CD4-positive, alpha-beta T cell treated with Interleukin-6 at 100 ng/mL for 8 hours (primary cell): ENCODE measurements around the gene SPATS2L.
A peak's percentile ranks its signal among the peaks of the same experiment; 100 is the strongest.

Source experiments
- DNase-seq: peaks from one replicate; pipeline ENCODE4 v3.0.0-alpha.2; 2020; ENCODE audit warnings: mixed read lengths, low spot score

Gene SPATS2L

DNA sequence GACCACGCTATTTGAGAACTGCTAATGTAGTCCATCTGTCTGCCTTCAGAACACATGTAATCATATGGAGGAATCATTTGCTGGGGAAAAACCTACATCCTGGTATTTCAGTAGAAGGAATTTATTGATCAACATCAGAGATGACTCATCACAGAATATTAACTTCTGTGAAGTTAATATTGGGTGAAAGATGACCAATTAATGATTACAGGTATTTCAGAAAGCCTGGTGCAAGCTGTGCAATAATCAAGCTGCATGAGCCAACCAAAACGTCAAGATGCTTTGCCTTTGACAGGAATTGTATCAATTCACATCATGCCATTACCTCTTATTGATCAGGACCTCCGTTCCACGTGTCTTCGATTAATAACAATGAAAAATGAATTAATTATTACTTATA lies 9.4 kb upstream of the SPATS2L start:
- DNase-seq: no peak

DNA sequence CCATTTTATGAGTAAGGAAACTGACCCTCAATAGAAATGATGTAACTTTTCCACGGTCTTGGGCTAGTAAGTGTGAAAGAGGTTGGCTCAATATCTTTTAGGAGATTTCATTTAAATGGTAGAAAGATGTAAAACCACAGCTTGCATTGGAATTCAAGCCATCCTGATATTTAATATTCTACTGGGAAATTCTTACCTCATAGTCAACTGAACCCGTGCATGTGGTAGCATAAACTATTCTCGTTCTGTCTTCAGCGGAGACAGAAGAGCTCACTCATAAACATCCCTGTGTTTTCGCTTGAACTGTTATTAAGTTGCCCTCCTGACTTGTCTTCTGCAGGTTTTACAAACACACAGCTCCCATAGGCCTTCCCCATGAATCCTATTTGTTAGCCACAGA lies 8.5 kb upstream of the SPATS2L start:
- DNase-seq: no peak

DNA sequence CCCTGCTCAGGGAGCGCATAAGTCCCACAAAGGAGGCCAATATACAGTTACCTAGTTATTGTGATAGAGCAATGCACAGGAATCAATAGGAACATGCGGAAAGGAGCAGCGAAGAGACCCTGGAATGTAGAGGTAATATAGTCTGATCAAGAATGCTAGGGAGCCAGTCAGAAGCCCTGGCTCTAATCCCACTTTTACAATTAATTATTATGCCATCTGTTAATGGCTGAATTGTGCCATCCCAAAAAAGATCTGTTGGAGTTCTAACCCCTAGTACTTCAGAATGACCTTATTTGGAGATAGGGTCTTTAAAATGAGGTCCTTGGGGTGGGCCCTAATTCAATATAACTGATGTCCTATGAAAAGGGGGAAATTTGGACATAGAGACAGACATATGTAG lies 7.7 kb upstream of the SPATS2L start:
- DNase-seq: no peak

DNA sequence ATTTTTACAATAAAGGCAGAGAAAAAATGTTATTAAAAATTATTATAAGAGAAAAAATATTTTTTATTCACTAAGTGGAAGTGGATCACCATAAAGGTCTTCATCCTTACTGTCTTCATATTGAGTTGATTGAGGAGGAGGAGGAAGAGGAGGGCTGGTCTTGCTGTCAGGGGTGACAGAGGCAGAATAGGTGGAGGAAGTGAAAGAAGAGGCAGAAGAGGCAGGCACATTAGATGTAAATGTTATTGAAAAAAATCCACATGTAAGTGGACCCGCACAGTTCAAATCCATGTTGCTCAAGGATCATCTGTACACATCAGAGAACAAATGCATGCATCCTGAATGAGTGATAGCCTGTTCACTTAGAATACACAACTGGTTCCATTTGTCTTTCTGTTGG lies 6.4 kb upstream of the SPATS2L start:
- DNase-seq: no peak

DNA sequence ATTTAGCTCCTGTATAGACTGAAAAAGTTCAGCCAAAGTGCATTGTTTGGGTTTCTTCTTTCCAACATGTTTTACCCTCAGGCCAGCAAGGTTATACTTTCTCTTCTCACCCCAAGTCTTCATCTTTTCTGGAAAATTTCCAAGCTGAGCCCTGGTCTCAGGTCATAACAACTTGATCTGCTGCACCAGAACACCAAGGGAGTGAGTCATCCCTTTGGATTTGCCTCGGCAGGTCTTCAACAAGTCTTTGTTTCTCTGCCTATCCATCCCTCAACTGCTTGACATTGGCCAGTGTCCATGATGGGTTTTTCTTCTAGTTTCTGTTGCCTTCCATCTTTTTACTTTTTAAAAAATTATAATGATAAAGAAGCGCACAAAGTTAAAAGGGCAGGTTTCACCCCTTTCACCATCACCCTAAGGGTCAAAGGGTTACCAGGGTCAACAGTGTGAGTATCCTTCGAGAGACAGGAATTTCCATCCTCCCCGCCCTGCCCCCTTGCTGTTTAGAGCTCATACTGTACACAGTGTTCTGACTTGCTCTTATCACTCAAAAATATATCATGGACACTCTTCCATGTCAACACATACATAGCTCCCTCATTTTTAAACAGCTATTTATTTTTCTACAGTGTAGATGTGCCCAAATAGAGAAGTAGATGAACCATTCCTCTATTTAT lies 5.7 kb upstream of the SPATS2L start:
- no peak for DNase-seq

DNA sequence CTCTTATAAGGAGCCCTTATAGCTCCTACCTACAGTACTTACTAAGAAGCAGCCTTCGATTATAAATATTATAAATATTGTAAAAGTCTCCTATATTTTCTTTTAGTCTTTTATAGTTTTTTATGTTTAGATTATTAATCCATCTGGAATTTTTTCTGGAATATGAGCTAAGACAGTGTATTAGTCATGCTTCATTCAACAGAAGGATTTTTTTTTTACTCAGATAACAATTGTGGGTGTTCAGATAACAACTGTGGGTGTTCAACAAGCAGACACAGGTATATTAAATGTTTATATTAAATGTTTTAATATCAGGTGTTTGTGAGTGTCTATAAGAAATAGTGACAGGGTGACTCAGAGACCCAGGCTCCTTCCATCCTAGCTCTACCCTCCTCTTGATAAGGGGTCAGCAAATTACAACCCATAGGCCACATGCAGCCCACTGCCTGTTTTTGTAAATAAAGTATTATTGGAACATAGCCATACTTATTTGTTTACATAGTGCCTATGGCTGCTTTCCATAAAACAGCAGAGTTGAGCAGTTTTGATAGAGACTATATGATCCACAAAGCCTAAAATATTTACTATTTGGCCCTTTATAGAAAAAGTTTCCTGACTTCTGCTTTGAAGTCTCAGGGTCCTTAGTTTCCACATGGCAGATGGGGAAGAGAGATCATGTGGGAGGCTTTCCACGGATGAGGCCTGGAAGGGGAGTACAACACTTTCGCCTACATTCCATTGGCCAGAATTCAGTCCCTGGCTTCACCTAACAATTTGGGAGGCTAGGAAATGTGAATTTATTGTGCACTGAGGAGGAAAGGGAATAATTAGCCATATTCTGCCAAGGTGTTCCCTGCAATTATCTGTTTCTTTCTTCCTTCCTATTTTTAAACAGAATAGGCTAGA lies 4.3 kb upstream of the SPATS2L start:
- DNase-seq: no peak

DNA sequence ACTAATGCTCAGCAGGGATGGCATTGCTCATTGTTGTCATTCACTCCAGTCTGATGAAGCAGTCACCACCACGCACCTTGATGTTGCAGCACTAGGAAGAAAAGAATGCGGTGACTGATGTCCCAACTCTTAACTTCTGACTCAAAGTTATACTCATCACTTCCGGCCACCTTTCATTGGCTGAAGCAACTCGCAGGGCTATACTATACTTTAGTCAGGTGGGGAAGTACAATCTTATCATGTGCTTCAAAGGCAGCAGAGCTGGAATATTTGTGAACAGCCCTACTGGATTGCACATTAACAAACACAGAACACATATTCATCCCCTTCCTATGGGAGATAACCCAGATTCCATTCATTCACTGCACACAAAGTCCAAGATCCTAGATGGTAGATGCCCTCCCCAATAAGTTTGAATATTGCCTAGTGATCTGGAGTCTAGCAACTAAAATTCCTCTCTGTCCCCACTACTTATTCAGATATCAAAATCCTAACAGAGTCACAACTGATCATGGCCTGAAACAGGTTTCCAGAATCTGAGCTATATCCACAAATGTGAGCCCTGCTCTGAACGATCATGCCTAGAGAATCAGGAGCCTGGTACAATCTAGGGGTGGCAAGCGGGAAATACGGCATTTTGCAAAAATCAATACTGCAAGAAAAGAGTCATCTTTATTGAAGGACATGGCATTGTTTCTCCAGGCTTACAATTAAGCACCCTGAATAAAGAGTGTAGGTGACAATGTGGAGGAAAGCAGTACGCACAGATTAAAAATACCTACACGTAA lies 3.4 kb upstream of the SPATS2L start:
- no peak for DNase-seq

DNA sequence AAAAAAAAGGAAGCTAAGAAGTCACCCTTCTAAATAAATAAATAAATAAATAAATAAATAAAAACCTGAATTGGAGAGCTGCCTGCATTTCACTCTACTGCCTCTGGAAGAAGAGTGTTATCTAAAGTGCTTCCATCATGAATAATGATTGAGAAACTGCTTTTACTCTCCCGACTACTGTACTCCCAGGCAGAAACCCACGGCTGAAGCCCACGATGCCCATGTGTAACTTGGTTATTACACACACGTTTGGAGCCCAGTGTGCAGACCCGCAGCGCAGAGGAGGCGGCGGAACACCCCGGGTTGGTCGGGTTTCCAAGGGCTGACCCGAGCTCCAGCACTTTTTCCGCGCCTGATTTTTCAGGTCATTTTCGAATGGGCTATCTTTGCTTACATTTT lies 697 bp upstream of the SPATS2L start:
- DNase-seq: no peak

DNA sequence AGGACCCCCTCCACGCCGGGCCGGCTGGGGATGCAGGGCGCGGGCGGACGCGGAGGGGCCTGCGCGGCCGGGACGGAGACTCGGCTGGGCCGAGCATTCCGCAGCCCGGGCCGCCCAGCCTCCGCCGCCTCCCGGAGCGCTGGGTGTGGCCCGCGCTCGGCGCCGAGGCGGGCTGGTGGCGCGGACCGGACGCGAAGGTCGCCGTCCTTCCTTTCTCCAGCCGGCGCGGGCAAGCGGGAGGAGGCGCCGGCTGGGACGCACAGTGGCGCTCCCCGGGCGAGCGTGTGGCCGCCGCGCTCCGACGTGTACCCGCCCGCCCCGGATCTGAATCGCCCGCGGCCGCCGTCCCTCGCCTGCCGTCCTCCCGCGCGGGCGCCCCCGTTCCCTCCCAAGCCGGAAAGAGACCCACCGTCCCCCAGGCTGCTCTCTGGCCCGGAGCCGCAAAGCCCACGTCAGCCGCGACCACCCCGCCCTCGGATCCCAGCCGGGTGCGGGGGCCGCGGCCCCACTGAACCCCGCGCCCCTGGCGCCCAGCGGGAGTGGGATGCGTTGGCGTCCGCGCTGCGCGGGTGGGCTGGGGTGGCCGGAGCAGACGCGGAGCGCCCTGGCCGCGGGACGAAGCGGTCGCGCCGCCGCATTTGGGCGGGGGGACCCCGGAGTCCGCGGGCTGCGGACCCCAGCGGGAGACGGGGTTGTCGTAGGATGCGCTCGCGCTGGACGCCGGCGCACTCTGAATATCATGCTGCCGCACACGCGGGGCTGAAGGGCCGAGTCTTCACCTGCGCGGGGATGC lies 634 bp downstream of the SPATS2L start:
- DNase-seq: peak; percentile 4

DNA sequence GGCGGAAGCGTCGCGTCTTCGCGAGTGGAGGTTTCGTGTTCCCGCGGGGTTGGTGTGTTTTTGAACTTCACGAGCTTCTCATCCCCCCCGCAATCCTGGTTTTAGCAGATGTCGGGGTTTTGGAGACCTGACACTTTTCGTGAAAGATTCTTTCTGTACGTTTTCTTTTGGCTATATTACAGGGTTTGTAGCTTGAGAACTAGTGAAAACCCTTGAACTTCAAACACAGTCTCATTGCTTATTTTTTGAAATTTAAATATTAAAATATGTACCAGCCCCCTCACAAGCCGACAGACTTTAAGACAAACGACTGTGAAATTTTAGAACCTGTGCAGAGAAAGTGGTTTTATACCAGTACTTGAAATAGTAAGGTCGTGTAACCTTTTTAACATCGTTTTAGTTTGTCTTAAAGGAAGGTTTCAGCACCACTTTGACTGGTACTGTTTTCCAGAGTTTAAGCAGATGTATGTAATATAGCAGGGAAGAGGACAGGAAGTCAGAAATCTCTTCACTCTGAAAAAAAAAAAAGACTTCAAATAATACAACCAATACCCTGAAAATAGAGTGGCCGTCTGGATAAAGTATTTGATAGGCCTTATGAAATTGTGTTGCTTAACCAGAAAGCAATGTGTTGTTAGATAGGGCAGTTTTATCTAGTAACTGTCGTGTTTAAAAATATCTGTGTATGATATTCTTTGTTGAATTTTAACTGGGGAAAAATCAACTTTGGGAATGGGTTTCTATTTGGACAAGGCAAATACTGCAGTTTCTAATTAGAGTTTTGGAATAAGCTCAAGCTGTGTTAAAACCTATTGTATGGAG lies 1.4 kb downstream of the SPATS2L start:
- no peak for DNase-seq

DNA sequence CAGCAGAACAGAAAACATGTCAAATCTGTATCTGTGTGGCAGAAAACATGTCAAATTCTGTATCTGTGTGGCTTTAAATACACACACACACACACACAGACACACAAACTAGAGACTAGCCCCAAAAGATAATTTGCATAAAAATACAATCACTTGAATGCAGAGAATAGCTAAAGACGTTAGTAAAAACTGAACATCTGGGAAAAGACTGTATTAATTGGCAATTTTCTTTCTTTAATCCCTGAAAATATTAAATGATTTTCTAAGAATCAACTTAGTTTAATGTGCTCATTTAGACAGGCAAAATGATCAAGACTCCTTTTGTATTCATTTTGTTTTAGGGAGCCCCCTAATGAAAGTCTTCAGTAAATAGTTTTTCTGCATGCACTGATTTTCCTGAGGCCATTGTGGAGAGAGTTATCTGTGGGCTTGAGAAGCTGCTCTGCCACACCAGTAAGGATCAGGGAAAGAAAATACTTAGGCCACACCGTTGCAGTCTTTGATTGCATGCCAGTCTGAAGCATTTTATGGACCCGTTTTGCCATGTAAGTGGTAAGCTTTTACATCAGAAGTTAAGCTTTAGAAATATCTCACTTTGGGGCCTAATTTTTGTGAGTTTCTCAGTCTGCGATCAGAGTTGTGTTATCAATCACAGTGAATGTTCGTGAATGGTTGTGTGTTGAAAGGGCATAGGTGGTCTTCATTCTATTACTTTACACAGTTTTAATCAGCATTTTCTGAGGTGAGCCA lies 2.2 kb downstream of the SPATS2L start:
- DNase-seq: no peak

DNA sequence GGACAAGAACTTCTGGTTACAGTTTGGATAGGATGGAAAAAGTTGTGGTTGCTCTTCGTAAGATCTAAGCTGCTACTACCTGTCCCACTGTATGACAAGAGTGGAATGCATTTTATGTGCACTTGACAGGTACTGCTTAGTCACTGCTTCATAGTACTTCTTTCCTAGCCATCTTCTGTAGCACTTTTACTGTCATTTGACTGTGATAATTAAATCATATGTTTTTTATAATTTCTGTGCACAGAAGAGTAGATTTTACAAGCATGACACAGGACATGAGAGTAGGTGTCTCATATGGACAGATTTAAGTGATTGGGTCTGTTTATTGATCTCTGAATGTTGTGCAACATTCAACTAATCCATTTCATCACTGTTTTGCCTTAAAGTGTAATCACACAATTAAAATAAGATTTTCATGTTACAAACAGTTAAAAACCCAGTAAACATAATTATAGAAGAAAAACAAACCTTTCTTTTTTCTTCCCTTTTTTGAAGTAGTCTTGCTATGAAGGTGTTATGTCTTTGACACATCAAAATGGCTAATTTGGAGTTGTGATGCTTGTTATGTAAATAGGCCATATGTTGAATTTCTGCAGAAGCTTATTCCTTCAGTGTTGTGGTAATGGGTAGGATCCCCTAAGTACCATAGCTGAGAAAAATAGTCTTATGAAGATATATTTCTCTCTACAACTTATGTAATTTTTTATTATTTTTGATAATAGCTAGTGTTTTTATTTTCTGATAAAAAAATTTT lies 3.0 kb downstream of the SPATS2L start:
- no peak for DNase-seq

DNA sequence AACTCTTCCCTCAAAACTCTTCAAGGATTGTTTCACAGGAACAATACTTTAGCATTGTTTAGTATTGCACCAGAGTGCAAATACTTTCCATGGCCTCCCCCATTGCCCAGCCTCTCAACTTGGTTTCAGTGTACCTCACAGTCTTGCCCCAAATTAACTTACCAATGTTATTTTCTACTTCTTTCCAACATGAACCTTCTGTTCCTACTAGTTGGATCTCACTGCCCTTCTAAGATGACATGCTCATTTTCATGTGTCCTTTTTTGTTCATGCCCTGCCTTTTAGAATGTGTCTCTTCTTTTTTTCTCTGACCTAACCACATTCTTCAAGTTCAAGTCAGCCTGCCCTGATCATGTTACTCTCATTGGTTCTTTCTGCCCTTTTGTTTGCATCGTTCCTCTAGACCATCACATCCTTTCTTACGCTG lies 4.1 kb downstream of the SPATS2L start:
- DNase-seq: no peak

DNA sequence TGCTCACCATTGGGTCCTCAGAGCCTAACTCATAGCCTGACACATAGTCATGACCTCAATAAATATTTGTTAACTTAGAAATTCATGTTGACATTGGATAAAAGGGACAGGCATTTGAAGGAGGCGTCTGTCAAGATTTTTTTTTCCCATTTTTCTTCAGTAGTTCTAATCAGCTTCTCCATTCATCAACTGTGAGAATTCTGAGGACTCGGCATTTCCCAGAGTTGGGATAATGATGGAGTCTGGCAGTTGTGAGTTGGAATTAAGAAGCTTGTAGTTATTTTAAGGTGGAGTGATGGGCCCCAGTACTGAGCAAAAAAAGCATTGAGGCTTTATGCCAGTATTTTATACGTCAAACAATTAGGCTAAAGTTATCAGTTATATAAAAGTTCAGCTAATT lies 4.6 kb downstream of the SPATS2L start:
- no peak for DNase-seq

DNA sequence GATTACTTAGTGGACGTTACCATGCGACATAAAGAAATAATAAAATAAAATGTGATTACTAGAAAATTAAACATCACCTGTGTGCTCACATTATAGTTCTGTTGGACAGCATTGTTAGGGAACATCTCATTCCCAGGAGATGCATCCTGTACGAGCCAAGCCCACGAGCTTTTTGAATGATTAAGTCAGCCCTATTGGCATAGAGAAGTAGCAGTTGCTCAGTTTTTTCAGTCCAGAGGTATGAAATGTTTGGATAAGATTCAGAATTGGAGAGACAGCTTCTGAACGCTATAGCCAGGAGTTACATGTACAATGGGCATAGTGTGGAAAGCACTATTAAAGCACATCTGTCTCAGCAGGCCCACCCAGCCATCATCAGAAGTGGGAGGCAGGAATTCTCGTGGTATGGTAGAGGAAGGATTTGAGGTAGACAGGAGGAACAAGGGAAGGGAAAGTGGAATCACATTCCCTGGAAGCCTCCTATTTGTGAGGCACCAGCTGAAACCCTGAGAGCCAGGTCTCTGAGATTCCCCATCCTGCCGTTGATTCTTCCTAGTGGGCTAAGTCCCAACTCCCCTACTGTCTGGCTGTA lies 8.6 kb downstream of the SPATS2L start:
- no peak for DNase-seq

DNA sequence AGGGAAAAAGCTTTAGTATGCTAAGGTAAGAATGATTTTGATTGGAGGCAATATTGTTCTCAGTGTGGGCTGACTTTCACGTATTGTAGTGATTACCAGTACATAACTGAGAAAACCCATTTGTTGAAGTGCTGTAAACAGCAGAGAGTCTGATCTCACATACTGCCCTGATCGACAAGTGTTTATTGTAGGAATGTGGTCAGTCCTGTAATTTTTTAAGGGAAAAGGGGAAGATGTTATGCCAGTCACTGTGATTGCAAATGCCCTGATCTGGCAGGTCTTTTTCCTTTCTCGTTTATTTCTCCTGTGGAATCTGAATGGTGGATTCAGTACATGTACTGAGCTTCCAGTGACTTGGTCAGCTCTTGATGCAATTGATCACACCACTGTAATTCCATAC lies 11.5 kb downstream of the SPATS2L start:
- no peak for DNase-seq

DNA sequence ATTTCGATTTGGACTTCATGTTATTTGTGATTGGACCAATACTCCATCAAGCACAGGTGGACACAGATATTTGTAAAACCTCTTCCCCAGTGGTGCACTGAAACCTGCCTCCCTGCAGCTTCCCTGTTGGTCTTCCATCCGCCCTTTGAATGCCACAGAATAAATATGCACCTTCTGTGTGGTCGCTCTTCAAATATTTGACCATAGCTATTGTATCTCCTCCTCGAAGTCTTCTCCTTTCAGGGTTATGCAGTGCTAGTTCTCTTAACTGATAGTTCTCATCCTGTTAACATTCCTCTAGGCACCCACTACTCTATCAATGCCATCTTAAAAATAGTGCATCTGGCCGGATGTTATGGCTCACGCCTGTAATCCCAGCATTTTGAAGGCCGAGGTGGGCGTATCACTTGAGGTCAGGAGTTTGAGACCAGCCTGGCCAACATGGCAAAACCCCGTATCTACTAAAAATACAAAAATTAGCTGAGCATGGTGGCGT lies 12.5 kb downstream of the SPATS2L start:
- no peak for DNase-seq

DNA sequence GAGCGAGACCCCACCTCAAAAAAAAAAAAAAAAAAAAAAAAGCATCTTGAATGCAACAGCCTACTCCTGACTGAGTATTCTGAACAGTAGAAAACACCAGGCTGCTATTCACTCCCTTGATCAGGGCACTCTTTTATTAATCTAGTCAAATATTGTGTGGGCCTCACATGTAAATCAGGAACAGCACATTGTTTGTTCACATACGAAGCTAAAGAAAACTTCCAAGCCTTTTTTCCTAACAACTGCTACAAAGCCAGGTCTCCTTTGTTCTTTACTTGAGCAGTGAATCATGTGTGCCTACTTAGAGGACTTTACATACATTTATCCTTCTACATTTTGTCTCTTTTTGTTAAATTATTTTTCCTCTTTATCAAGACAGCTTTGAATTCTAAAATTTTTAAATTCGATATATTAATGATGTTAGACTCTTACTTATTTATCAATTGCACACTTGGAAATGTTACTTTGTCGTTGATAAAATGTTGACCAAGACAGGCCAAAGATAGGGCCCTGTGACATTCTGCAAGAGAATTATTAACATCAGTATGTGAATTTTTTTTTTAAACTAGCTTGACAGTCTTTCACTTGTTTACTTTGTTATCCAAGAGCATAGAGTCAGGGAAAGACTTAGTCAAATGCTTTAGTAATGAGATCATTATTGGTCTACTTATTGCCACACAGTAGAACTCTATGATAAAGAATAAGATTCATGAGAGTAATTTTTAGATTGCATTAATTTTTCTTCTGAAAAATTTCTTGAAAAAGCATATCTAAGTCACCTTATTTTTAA lies 13.2 kb downstream of the SPATS2L start:
- no peak for DNase-seq
